HG02852 (cell line): ENCODE measurements around the gene NNMT.
"Not testable (repeated sequence)": the region's sequence is repeated elsewhere in the genome, so short reads cannot be mapped to it uniquely, and the experiment has no call there.

Experiments
- ATAC-seq: cut with Tn5 transposase; IDR thresholded peaks from one replicate; pipeline ENCODE4 v1.9.1; 2021; ENCODE audit warnings: mild to moderate bottlenecking, moderate library complexity; ENCODE audit not compliant: unreplicated experiment

The NNMT gene

GRCh38 chr11:114307524-114308203 is 11.5 kb downstream of the NNMT start:
- no peak for ATAC-seq

GRCh38 chr11:114308689-114309089 is 12.5 kb downstream of the NNMT start:
- ATAC-seq: no peak

GRCh38 chr11:114309517-114309916 is 13.3 kb downstream of the NNMT start:
- ATAC-seq: no peak

GRCh38 chr11:114310095-114310494 is 13.9 kb downstream of the NNMT start:
- no peak for ATAC-seq

GRCh38 chr11:114311946-114312345 is 15.7 kb downstream of the NNMT start:
- no peak for ATAC-seq

GRCh38 chr11:114314096-114314495 is 17.9 kb downstream of the NNMT start:
- ATAC-seq: no peak

GRCh38 chr11:114315749-114316368 is 19.7 kb downstream of the NNMT start:
- ATAC-seq: no peak

- no peak for ATAC-seq
Measured at GRCh38 chr11:114316980-114317786, 21.0 kb downstream of the NNMT start.

- no peak for ATAC-seq
Measured at GRCh38 chr11:114317787-114318137, 21.6 kb downstream of the NNMT start.

- no peak for ATAC-seq
Measured at GRCh38 chr11:114318361-114318760, 22.2 kb downstream of the NNMT start.

GRCh38 chr11:114319716-114320328 is 23.6 kb downstream of the NNMT start:
- ATAC-seq: no peak

- no peak for ATAC-seq
Measured at GRCh38 chr11:114321621-114322257, 25.5 kb downstream of the NNMT start.

- no peak for ATAC-seq
Measured at GRCh38 chr11:114322934-114323333, 26.7 kb downstream of the NNMT start.

- ATAC-seq: no peak
Measured at GRCh38 chr11:114326151-114326550, 30.0 kb downstream of the NNMT start.

- ATAC-seq: no peak
Measured at GRCh38 chr11:114326776-114327175, 30.6 kb downstream of the NNMT start.

GRCh38 chr11:114330373-114330772 is 34.2 kb downstream of the NNMT start:
- no peak for ATAC-seq

GRCh38 chr11:114340311-114341131 is 44.3 kb downstream of the NNMT start:
- peak; percentile 65 for ATAC-seq

GRCh38 chr11:114341667-114342066 is 45.5 kb downstream of the NNMT start:
- ATAC-seq: not testable (repeated sequence)

- ATAC-seq: no peak
Measured at GRCh38 chr11:114342476-114342875, 46.3 kb downstream of the NNMT start.

GRCh38 chr11:114343020-114343419 is 46.8 kb downstream of the NNMT start:
- no peak for ATAC-seq
